ENCODE results near the gene GEMIN4.

GEMIN4 gene

DNA sequence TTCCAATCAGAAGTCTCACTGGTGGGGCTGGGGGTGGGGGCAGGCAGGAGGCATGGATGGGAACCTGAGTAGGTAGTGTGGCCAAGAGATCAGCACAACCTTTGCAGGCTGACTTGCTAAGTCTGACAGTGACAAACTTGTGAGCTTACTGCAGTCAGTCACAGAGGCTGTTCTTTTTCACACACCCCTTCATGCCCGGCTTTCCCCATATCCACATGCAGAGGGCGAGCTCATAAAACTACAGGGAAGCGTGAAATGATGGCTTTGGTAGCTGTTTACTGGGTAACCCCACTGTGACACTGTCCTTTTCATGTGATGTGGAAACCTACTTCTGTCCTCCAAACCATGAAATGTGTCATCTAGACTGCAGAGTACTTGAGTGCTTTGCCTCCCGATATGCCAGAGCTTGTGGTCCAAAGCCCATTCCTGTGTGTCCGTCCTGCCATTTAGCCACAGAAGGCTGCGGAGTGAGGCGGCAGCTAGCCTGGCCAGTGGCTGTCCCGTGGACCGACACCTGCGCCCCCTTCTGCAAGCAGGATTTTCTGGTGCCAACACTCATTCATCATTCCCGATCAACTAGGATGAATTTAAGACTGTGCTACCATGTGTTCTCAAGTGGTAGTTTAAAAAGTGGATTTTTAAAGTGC lies 9.8 kb downstream of the GEMIN4 start:
- no peak for DNase-seq
- H2BK15ac ChIP-seq (ENCODE audit: low read depth, poor library complexity, severe bottlenecking), result no peak overlapping the region
- H2AK5ac ChIP-seq (ENCODE audit: low read length, severe bottlenecking), result no peak overlapping the region
- no peak overlapping the region for H2AFZ ChIP-seq (ENCODE audit: low read depth, low read length)
- no peak overlapping the region for H3K18ac ChIP-seq (ENCODE audit: low read depth in 1 of 2, low read length in 2 of 2)
- H4K8ac ChIP-seq (ENCODE audit: low read length), result no peak overlapping the region
- H3K79me1 ChIP-seq (replicated peaks; ENCODE audit: low read length, poor library complexity, severe bottlenecking), result peaks cover 48% of the 10 kb centered on the region
- WGBS, result 93% methylated on average over 11 of the region's 11 CpGs
- no peak overlapping the region for H3K4me2 ChIP-seq (ENCODE audit: low read length, poor library complexity, severe bottlenecking)
- H3K4me3 ChIP-seq (ENCODE audit: insufficient read depth in 1 of 2, low read depth in 1 of 2, low read length in 2 of 2), result no peak overlapping the region
- H2BK120ac ChIP-seq (ENCODE audit: low read depth, low read length), result no peak overlapping the region
- no peak overlapping the region for H2BK5ac ChIP-seq (ENCODE audit: low read depth, low read length, poor library complexity, severe bottlenecking)
- H3K27ac ChIP-seq (ENCODE audit: low read length, poor library complexity, severe bottlenecking), result no peak overlapping the region
- no peak overlapping the region for H2BK12ac ChIP-seq (ENCODE audit: low read length in 2 of 2)
- H3K14ac ChIP-seq (ENCODE audit: low read length in 2 of 2), result no peak overlapping the region
- H3K9ac ChIP-seq (ENCODE audit: low read length), result no peak overlapping the region
- no peak overlapping the region for H4K91ac ChIP-seq (ENCODE audit: low read length)
- no peaks in the 10 kb centered on the region for H3K9me3 ChIP-seq (ENCODE audit: control insufficient read depth, low read length)
- H3K36me3 ChIP-seq (ENCODE audit: control insufficient read depth in 1 of 2, insufficient read depth in 2 of 2, low read depth in 1 of 2, low read length in 2 of 2), result peaks cover 68 to 93% of the 10 kb centered on the region in 2 experiments
- no peak overlapping the region for H3K23ac ChIP-seq (ENCODE audit: low read length in 2 of 2)
- peaks cover 1% of the 10 kb centered on the region for H3K4me1 ChIP-seq (ENCODE audit: control insufficient read depth, insufficient read depth, low read depth, low read length)
- no peaks in the 10 kb centered on the region for H3K27me3 ChIP-seq (ENCODE audit: control insufficient read depth in 1 of 2, insufficient read depth in 1 of 2, low read length in 2 of 2)
- no peak overlapping the region for H3K4ac ChIP-seq (ENCODE audit: low read depth in 1 of 2, low read length in 2 of 2)

DNA sequence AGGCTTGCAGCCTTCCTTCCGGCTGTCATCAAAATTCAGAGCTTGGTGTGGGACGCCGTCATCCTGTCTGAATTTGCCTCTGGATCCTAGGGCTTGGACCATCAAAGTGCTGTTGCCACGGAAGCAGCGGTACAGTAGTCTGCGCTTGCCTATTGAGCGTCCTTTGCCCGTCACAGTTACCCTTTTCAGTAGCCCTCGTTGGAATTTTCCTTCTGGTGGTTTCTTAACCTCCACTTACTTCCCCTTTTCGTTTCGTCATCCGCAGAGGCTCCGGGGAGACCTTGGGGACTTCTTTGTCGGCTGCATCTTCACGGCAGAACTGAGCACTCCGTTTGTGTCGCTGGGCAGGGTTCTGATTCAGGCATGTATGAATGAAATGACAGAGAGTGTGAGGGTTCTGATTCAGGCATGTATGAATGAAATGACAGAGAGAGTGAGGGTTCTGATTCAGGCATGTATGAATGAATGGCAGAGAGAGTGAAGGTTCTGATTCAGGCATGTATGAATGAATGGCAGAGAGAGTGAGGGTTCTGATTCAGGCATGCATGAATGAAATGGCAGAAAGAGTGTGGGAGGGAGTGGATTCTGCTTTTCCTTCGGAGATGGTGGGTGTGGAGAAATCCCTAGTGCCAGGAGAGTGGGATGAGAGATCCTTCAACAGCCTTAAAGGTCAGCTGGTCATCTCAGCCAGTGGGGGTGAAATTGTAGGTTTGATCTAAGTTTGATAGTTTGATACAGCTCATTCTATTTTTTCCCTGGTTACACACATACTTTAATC lies 11.6 kb downstream of the GEMIN4 start:
- no peak overlapping the region for H2AFZ ChIP-seq (ENCODE audit: low read depth, low read length)
- H3K23ac ChIP-seq (ENCODE audit: low read length in 2 of 2), result no peak overlapping the region
- 97% methylated on average over 18 of the region's 18 CpGs for WGBS
- H3K14ac ChIP-seq (ENCODE audit: low read length in 2 of 2), result no peak overlapping the region
- H3K27me3 ChIP-seq (ENCODE audit: control insufficient read depth in 1 of 2, insufficient read depth in 1 of 2, low read length in 2 of 2), result no peaks in the 10 kb centered on the region
- H4K8ac ChIP-seq (ENCODE audit: low read length), result no peak overlapping the region
- H3K4me3 ChIP-seq (ENCODE audit: insufficient read depth in 1 of 2, low read depth in 1 of 2, low read length in 2 of 2), result no peak overlapping the region
- no peaks in the 10 kb centered on the region for H3K9me3 ChIP-seq (ENCODE audit: control insufficient read depth, low read length)
- H3K4ac ChIP-seq (ENCODE audit: low read depth in 1 of 2, low read length in 2 of 2), result no peak overlapping the region
- H3K27ac ChIP-seq (ENCODE audit: low read length, poor library complexity, severe bottlenecking), result no peak overlapping the region
- no peak overlapping the region for H4K91ac ChIP-seq (ENCODE audit: low read length)
- H3K4me2 ChIP-seq (ENCODE audit: low read length, poor library complexity, severe bottlenecking), result no peak overlapping the region
- peaks cover 49 to 84% of the 10 kb centered on the region in 2 experiments for H3K36me3 ChIP-seq (ENCODE audit: control insufficient read depth in 1 of 2, insufficient read depth in 2 of 2, low read depth in 1 of 2, low read length in 2 of 2)
- no peak overlapping the region for H2AK5ac ChIP-seq (ENCODE audit: low read length, severe bottlenecking)
- no peak overlapping the region for H2BK12ac ChIP-seq (ENCODE audit: low read length in 2 of 2)
- peaks cover 1% of the 10 kb centered on the region for H3K4me1 ChIP-seq (ENCODE audit: control insufficient read depth, insufficient read depth, low read depth, low read length)
- peaks cover 34% of the 10 kb centered on the region for H3K79me1 ChIP-seq (replicated peaks; ENCODE audit: low read length, poor library complexity, severe bottlenecking)
- no peak overlapping the region for H2BK120ac ChIP-seq (ENCODE audit: low read depth, low read length)
- H3K18ac ChIP-seq (ENCODE audit: low read depth in 1 of 2, low read length in 2 of 2), result no peak overlapping the region
- H3K9ac ChIP-seq (ENCODE audit: low read length), result no peak overlapping the region
- no peak for DNase-seq
- H2BK15ac ChIP-seq (ENCODE audit: low read depth, poor library complexity, severe bottlenecking), result no peak overlapping the region
- H2BK5ac ChIP-seq (ENCODE audit: low read depth, low read length, poor library complexity, severe bottlenecking), result no peak overlapping the region

DNA sequence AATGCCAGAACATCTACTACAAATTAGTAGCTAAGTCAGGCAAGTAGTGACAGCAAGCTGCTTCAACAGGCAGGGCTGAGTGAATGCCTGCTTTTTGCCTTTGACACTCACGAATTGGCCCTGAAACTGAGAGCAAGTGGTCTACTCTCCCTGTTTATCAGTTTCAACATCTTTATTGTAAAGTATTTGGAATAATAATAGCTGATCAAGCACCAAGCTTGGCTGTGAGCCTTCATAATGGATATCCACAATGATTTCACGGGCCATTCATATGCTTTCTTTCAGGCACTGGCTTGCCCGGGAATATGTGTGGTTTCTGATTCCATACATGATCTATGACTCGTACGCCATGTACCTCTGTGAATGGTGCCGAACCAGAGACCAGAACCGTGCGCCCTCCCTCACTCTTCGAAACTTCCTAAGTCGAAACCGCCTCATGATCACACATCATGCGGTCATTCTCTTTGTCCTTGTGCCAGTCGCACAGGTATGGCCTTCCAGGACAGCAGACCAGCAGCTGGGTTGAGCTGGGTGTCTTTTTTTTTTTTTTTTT lies 14.4 kb downstream of the GEMIN4 start:
- H2BK120ac ChIP-seq (ENCODE audit: low read depth, low read length), result no peak overlapping the region
- no peak overlapping the region for H3K4ac ChIP-seq (ENCODE audit: low read depth in 1 of 2, low read length in 2 of 2)
- no peak overlapping the region for H2AK5ac ChIP-seq (ENCODE audit: low read length, severe bottlenecking)
- H3K23ac ChIP-seq (ENCODE audit: low read length in 2 of 2), result no peak overlapping the region
- H3K36me3 ChIP-seq (ENCODE audit: control insufficient read depth in 1 of 2, insufficient read depth in 2 of 2, low read depth in 1 of 2, low read length in 2 of 2), result peaks cover 32 to 68% of the 10 kb centered on the region in 2 experiments
- H4K8ac ChIP-seq (ENCODE audit: low read length), result no peak overlapping the region
- DNase-seq, result no peak
- no peak overlapping the region for H3K27ac ChIP-seq (ENCODE audit: low read length, poor library complexity, severe bottlenecking)
- no peak overlapping the region for H2AFZ ChIP-seq (ENCODE audit: low read depth, low read length)
- H3K27me3 ChIP-seq (ENCODE audit: control insufficient read depth in 1 of 2, insufficient read depth in 1 of 2, low read length in 2 of 2), result no peaks in the 10 kb centered on the region
- H3K14ac ChIP-seq (ENCODE audit: low read length in 2 of 2), result no peak overlapping the region
- 93% methylated on average over 13 of the region's 13 CpGs for WGBS
- H3K4me2 ChIP-seq (ENCODE audit: low read length, poor library complexity, severe bottlenecking), result no peak overlapping the region
- no peaks in the 10 kb centered on the region for H3K9me3 ChIP-seq (ENCODE audit: control insufficient read depth, low read length)
- H2BK5ac ChIP-seq (ENCODE audit: low read depth, low read length, poor library complexity, severe bottlenecking), result no peak overlapping the region
- peaks cover 8% of the 10 kb centered on the region for H3K4me1 ChIP-seq (ENCODE audit: control insufficient read depth, insufficient read depth, low read depth, low read length)
- peaks cover 18% of the 10 kb centered on the region for H3K79me1 ChIP-seq (replicated peaks; ENCODE audit: low read length, poor library complexity, severe bottlenecking)
- no peak overlapping the region for H2BK12ac ChIP-seq (ENCODE audit: low read length in 2 of 2)
- no peak overlapping the region for H3K18ac ChIP-seq (ENCODE audit: low read depth in 1 of 2, low read length in 2 of 2)
- no peak overlapping the region for H3K9ac ChIP-seq (ENCODE audit: low read length)
- no peak overlapping the region for H4K91ac ChIP-seq (ENCODE audit: low read length)
- H3K4me3 ChIP-seq (ENCODE audit: insufficient read depth in 1 of 2, low read depth in 1 of 2, low read length in 2 of 2), result no peak overlapping the region
- no peak overlapping the region for H2BK15ac ChIP-seq (ENCODE audit: low read depth, poor library complexity, severe bottlenecking)

DNA sequence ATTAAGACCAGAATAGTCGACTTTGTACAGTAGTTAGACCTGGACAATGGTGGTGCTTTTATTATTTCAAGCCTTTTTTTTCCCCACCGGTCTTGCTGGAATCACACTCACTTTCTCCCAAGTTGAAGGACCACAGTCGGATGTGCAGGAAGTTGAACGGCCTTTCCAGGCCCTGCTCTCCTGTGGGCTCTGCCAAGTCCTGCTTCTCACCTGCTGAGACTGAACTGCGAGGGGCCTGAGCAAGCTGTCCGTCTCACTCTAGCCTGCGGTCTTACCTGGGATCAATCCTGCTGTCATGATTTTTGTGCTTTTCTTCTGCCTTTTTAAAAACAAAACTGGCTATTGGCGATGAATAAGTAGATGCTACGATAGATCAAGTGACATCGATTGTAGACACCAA lies 18.3 kb downstream of the GEMIN4 start:
- H3K23ac ChIP-seq (ENCODE audit: low read length in 2 of 2), result no peak overlapping the region
- peaks cover 14% of the 10 kb centered on the region for H3K79me1 ChIP-seq (replicated peaks; ENCODE audit: low read length, poor library complexity, severe bottlenecking)
- DNase-seq, result no peak
- H2AFZ ChIP-seq (ENCODE audit: low read depth, low read length), result no peak overlapping the region
- no peak overlapping the region for H2BK15ac ChIP-seq (ENCODE audit: low read depth, poor library complexity, severe bottlenecking)
- no peaks in the 10 kb centered on the region for H3K27me3 ChIP-seq (ENCODE audit: control insufficient read depth in 1 of 2, insufficient read depth in 1 of 2, low read length in 2 of 2)
- no peak overlapping the region for H3K27ac ChIP-seq (ENCODE audit: low read length, poor library complexity, severe bottlenecking)
- peak overlapping the region in 1 of 2 experiments; percentile 82 for H3K4me3 ChIP-seq (ENCODE audit: insufficient read depth in 1 of 2, low read depth in 1 of 2, low read length in 2 of 2)
- no peak overlapping the region for H3K18ac ChIP-seq (ENCODE audit: low read depth in 1 of 2, low read length in 2 of 2)
- H3K14ac ChIP-seq (ENCODE audit: low read length in 2 of 2), result no peak overlapping the region
- H3K4me1 ChIP-seq (ENCODE audit: control insufficient read depth, insufficient read depth, low read depth, low read length), result peaks cover 12% of the 10 kb centered on the region
- WGBS, result 84% methylated on average over 10 of the region's 10 CpGs
- H3K4ac ChIP-seq (ENCODE audit: low read depth in 1 of 2, low read length in 2 of 2), result no peak overlapping the region
- H3K36me3 ChIP-seq (ENCODE audit: control insufficient read depth in 1 of 2, insufficient read depth in 2 of 2, low read depth in 1 of 2, low read length in 2 of 2), result peaks cover 9 to 33% of the 10 kb centered on the region in 2 experiments
- H3K9ac ChIP-seq (ENCODE audit: low read length), result peak overlapping the region; percentile 82
- H3K4me2 ChIP-seq (ENCODE audit: low read length, poor library complexity, severe bottlenecking), result peak overlapping the region; percentile 75
- no peak overlapping the region for H2AK5ac ChIP-seq (ENCODE audit: low read length, severe bottlenecking)
- H2BK120ac ChIP-seq (ENCODE audit: low read depth, low read length), result no peak overlapping the region
- no peak overlapping the region for H4K8ac ChIP-seq (ENCODE audit: low read length)
- H3K9me3 ChIP-seq (ENCODE audit: control insufficient read depth, low read length), result no peaks in the 10 kb centered on the region
- H2BK5ac ChIP-seq (ENCODE audit: low read depth, low read length, poor library complexity, severe bottlenecking), result no peak overlapping the region
- H2BK12ac ChIP-seq (ENCODE audit: low read length in 2 of 2), result no peak overlapping the region
- H4K91ac ChIP-seq (ENCODE audit: low read length), result no peak overlapping the region
